ENCODE measurements around the gene KIRREL3.

Gene KIRREL3

GRCh38 chr11:126710804-126711399 lies 289.7 kb downstream of the KIRREL3 start:
- no peak for DNase-seq (ENCODE audit: low read depth in 2 of 2)

- no peak for DNase-seq (ENCODE audit: low read depth in 2 of 2)
These were observed 293.1 kb downstream of the KIRREL3 start for GRCh38 chr11:126707498-126707897.

GRCh38 chr11:126704096-126704495 lies 296.5 kb downstream of the KIRREL3 start:
- DNase-seq (ENCODE audit: low read depth in 2 of 2): no peak

GRCh38 chr11:126703662-126704061 lies 296.9 kb downstream of the KIRREL3 start:
- no peak for DNase-seq (ENCODE audit: low read depth in 2 of 2)

- no peak for DNase-seq (ENCODE audit: low read depth in 2 of 2)
These were observed 297.6 kb downstream of the KIRREL3 start for GRCh38 chr11:126702987-126703386.

- DNase-seq (ENCODE audit: low read depth in 2 of 2): no peak
These were observed 298.3 kb downstream of the KIRREL3 start for GRCh38 chr11:126702165-126702720.

GRCh38 chr11:126701520-126701897 lies 299.1 kb downstream of the KIRREL3 start:
- no peak for DNase-seq (ENCODE audit: low read depth in 2 of 2)

- DNase-seq (ENCODE audit: low read depth in 2 of 2): no peak
These were observed 299.6 kb downstream of the KIRREL3 start for GRCh38 chr11:126700768-126701519.

- no peak for DNase-seq (ENCODE audit: low read depth in 2 of 2)
These were observed 302.0 kb downstream of the KIRREL3 start for GRCh38 chr11:126698576-126698975.

- DNase-seq (ENCODE audit: low read depth in 2 of 2): no peak
These were observed 302.6 kb downstream of the KIRREL3 start for GRCh38 chr11:126697936-126698335.

GRCh38 chr11:126696982-126697381 lies 303.6 kb downstream of the KIRREL3 start:
- DNase-seq (ENCODE audit: low read depth in 2 of 2): no peak

GRCh38 chr11:126695293-126695692 lies 305.3 kb downstream of the KIRREL3 start:
- DNase-seq (ENCODE audit: low read depth in 2 of 2): no peak

- DNase-seq (ENCODE audit: low read depth in 2 of 2): no peak
These were observed 306.4 kb downstream of the KIRREL3 start for GRCh38 chr11:126694065-126694625.

GRCh38 chr11:126687477-126687876 lies 313.1 kb downstream of the KIRREL3 start:
- no peak for DNase-seq (ENCODE audit: low read depth in 2 of 2)

GRCh38 chr11:126686938-126687337 lies 313.6 kb downstream of the KIRREL3 start:
- no peak for DNase-seq (ENCODE audit: low read depth in 2 of 2)

- no peak for DNase-seq (ENCODE audit: low read depth in 2 of 2)
These were observed 316.5 kb downstream of the KIRREL3 start for GRCh38 chr11:126683766-126684728.

- no peak for DNase-seq (ENCODE audit: low read depth in 2 of 2)
These were observed 318.0 kb downstream of the KIRREL3 start for GRCh38 chr11:126682590-126682989.

- no peak for DNase-seq (ENCODE audit: low read depth in 2 of 2)
These were observed 319.9 kb downstream of the KIRREL3 start for GRCh38 chr11:126680700-126681099.

GRCh38 chr11:126680131-126680530 lies 320.4 kb downstream of the KIRREL3 start:
- no peak for DNase-seq (ENCODE audit: low read depth in 2 of 2)

- DNase-seq (ENCODE audit: low read depth in 2 of 2): no peak
These were observed 321.5 kb downstream of the KIRREL3 start for GRCh38 chr11:126679033-126679432.

- no peak for DNase-seq (ENCODE audit: low read depth in 2 of 2)
These were observed 324.0 kb downstream of the KIRREL3 start for GRCh38 chr11:126676536-126676935.

- no peak for DNase-seq (ENCODE audit: low read depth in 2 of 2)
These were observed 327.3 kb downstream of the KIRREL3 start for GRCh38 chr11:126673319-126673718.

Data from stimulated activated CD8-positive, alpha-beta memory T cell treated with anti-CD3 and anti-CD28 coated beads, Interleukin-15, amount 100 ng/mL, for 4 hours (primary cell).